GM15510 (cell line): ENCODE measurements around the gene MYBPC1.

Source experiments
- POLR2A ChIP-seq: IDR thresholded peaks from 3 replicates; pipeline ENCODE4 v1.6.1; 2011; ENCODE audit warnings: borderline replicate concordance; ENCODE audit not compliant: insufficient read length; ENCODE audit errors: extremely low read depth

Gene MYBPC1

GRCh38 chr12:101592448-101592847 is 2.3 kb upstream of the MYBPC1 start:
- TF ChIP-seq POLR2A = no peak

DNA sequence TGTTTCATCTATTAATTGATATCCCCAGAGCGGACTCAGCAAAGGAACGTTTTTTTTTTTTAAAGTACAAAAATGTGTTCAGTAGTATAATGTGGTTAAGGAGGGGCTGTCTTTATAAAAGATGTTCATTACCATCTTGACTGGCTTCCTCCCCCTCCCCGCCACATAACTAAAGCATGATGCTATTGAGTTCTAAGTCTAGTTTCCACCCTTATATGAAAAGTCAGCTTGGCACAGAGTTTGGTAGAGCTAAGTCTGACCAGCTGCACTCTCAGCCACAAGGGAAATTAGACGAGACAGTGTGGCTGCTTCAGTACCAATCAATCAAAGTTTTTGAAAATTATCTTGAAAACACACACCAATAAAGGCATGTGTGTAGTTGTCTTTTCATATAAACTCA is 1.9 kb upstream of the MYBPC1 start:
- no peak for TF ChIP-seq POLR2A

- no peak for TF ChIP-seq POLR2A
These were observed 1.4 kb downstream of the MYBPC1 start for GRCh38 chr12:101596172-101596571.

DNA sequence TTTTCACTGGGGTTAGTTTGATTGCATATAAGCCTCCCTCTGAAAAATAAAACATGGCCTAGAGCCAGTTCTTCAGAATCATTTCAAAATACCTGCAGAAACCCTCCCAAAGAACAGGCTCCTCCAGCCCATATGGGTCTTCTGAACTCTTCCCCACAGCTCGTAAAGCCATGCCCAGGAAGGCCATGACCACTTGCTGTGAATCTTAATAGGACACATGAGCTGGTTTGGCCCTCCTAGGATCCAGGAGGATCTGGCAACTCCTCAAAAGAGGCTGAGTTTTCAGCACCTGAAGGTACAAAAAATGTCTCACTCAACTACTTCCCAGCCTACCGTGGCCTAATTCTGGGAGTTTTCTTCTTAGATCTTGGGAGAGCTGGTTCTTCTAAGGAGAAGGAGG is 2.4 kb downstream of the MYBPC1 start:
- TF ChIP-seq POLR2A = no peak

GRCh38 chr12:101598483-101598882 is 3.7 kb downstream of the MYBPC1 start:
- TF ChIP-seq POLR2A = no peak

DNA sequence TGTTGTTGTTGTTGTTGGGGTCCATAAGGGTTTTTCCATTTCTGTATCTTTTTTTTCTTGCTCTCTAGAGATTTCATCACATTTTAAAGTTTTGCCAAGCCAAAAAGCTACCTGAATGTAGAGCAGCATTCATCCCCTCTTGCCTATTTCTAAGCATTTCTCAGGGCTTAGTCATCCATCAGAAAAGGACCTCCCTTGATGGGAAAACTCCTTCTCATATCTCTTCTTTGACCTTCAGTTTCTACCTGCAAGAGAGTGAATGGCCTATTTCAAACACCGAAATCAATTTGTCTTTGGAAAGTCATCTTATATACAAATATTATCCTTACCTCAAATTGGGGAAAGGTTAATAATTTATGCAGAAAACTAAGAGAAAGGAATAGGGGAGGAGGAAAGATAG is 4.5 kb downstream of the MYBPC1 start:
- no peak for TF ChIP-seq POLR2A

- no peak for TF ChIP-seq POLR2A
These were observed 5.2 kb downstream of the MYBPC1 start for GRCh38 chr12:101599771-101600484.

GRCh38 chr12:101604132-101604531 is 9.4 kb downstream of the MYBPC1 start:
- TF ChIP-seq POLR2A = no peak

GRCh38 chr12:101607894-101608293 is 13.1 kb downstream of the MYBPC1 start:
- no peak for TF ChIP-seq POLR2A

- no peak for TF ChIP-seq POLR2A
These were observed 13.7 kb downstream of the MYBPC1 start for GRCh38 chr12:101608301-101609133.

- TF ChIP-seq POLR2A = no peak
These were observed 14.4 kb downstream of the MYBPC1 start for GRCh38 chr12:101609198-101609597.

GRCh38 chr12:101612160-101612916 is 17.6 kb downstream of the MYBPC1 start:
- TF ChIP-seq POLR2A = no peak

- no peak for TF ChIP-seq POLR2A
These were observed 21.3 kb downstream of the MYBPC1 start for GRCh38 chr12:101616027-101616494.

- TF ChIP-seq POLR2A = no peak
These were observed 24.4 kb downstream of the MYBPC1 start for GRCh38 chr12:101619026-101619786.
